22Rv1 (cell line): ENCODE data around the gene VEZF1.

Source experiments
- ZFX ChIP-seq: fragments of 450-650 bp; IDR thresholded peaks from 2 replicates; pipeline ENCODE4 v1.6.1; 2017; ENCODE audit warnings: antibody characterized with exemption, borderline replicate concordance
- TF ChIP-seq, protein P1 (sequence below): fragments of 450-650 bp; IDR thresholded peaks from 2 replicates; pipeline ENCODE4 v1.5.1; 2017; ENCODE audit warnings: mild to moderate bottlenecking

DNA sequence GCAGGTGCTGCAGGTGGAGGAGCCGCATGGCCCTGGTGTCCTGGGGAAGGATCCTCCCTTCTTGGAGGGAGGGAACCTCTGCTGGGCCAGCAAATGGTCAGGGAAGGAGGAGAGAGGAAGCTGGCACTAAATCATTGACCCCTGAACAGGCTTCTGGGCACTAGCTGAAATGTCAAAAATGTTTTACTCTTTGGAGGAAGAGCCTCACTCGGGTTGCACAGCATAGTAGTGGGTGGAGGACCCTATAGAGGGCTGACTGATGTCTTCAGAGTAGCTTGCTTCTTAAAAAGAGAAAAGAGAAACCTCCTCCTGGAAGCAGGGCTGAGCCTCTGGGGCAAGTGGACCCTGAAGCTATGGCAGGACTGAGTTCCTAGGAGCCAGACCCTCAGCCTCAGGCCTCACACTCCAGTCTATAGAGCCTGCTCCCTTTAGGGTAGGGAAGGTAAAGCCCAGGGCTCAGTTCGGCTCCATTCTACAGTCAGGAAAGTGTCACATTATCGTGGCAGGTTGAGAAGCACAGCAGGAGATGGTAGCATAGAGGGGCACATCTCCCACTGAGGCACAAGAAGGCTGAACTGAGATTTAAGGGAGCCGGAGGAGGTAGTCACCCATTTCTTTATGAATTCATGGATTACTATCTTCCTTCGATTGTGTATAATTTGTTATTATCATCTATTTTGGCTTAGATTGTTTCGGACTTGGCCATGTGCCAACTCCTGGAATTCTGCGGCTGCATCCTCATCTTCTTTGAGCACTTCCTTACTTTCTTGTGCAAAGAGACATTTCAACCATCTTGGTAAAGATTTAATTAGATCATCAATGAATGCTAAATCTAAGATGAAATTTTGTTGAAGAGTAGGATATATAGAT, 25.5 kb downstream of the VEZF1 start:
- TF ChIP-seq, protein P1, sequence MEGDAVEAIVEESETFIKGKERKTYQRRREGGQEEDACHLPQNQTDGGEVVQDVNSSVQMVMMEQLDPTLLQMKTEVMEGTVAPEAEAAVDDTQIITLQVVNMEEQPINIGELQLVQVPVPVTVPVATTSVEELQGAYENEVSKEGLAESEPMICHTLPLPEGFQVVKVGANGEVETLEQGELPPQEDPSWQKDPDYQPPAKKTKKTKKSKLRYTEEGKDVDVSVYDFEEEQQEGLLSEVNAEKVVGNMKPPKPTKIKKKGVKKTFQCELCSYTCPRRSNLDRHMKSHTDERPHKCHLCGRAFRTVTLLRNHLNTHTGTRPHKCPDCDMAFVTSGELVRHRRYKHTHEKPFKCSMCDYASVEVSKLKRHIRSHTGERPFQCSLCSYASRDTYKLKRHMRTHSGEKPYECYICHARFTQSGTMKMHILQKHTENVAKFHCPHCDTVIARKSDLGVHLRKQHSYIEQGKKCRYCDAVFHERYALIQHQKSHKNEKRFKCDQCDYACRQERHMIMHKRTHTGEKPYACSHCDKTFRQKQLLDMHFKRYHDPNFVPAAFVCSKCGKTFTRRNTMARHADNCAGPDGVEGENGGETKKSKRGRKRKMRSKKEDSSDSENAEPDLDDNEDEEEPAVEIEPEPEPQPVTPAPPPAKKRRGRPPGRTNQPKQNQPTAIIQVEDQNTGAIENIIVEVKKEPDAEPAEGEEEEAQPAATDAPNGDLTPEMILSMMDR, result no peak
- no peak for TF ChIP-seq ZFX
